Measurements from ENCODE around the gene EME2.

GRCh38 chr16:1768061-1768766, 4.4 kb upstream of the EME2 start:
- TF ChIP-seq CREB1 (IDR thresholded peaks at IDR 0.05; ENCODE audit: low read depth) (no peak), NFIC (IDR thresholded peaks at IDR 0.05) (no peak), EP300 (IDR thresholded peaks at IDR 0.05; ENCODE audit: borderline replicate concordance) (no peak), MAX (IDR thresholded peaks at IDR 0.05) (no peak), RAD21 (IDR thresholded peaks at IDR 0.05; ENCODE audit: low read depth) (no peak), USF1 (IDR thresholded peaks at IDR 0.05) (no peak), REST (IDR thresholded peaks at IDR 0.05; ENCODE audit: low read depth) (no peak), EGR1 (IDR thresholded peaks at IDR 0.05) (no peak), CEBPB (IDR thresholded peaks at IDR 0.05) (no peak), TCF12 (IDR thresholded peaks at IDR 0.05; ENCODE audit: low read depth) (no peak), FOXM1 (IDR thresholded peaks at IDR 0.05; ENCODE audit: borderline replicate concordance, low read depth) (no peak), TAF1 (IDR thresholded peaks at IDR 0.05; ENCODE audit: low read depth) (no peak), YY1 (IDR thresholded peaks at IDR 0.05; ENCODE audit: low read depth) (no peak), TEAD4 (IDR thresholded peaks at IDR 0.05) (no peak)

All from Ishikawa (cell line).